ENCODE data around the gene IMMT. TPM values are rescaled to one million over a fixed set of nuclear protein-coding genes. Genes with fewer than 3 reads are reported as not detected.

IMMT gene
- total and polyA plus RNA-seq, 2 donors (not counting 3 experiments of a cell fraction or from before 2014, with no cell fraction given) = 35.6 to 112 TPM

DNA sequence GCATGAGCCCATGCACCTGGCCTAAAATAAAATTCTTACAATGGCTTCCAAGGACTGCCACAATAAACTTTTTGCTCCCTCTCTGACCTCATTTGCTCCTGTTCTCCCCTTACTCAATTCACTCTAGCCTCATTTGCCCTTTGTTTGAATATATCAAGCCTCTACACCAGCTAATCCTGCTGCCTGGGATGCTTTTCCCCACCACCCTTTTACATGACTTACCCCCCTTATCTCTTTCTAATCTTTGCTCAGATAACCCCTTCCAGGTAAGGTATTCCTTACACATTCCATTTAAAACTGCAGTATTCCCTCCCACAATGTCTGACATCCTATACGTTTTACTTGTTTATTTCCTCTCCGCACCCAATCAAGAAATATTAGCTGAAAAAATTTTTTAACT, 22.7 kb downstream of the IMMT start:
- H3K27me3 ChIP-seq (ENCODE audit: control insufficient read depth in 2 of 2, insufficient read depth in 2 of 2, low read length in 2 of 2) = no peaks in the 10 kb centered on the region
- no peaks in the 10 kb centered on the region for H3K9me3 ChIP-seq (replicated peaks; ENCODE audit: control insufficient read depth, insufficient read depth, low read length)
- intact Hi-C loops (cut with micrococcal nuclease) = loop anchor here (5.0 kb wide), 1 partner anchor 45 kb away; no protein-coding TSS in a partner anchor
- FAIRE-seq (no peak), DNase-seq (ENCODE audit: low read depth, low spot score) (no peak)
- H3K79me2 ChIP-seq (ENCODE audit: control insufficient read depth, insufficient read depth, low read length) = peaks cover 21% of the 10 kb centered on the region
- no peaks in the 10 kb centered on the region for H3K9me1 ChIP-seq (replicated peaks; ENCODE audit: control insufficient read depth, extremely low read depth, insufficient read depth, low read length)
- TF ChIP-seq MYC (IDR thresholded peaks at IDR 0.05; ENCODE audit: low read depth, low read length) (no peak), POLR2A (IDR thresholded peaks at IDR 0.05; ENCODE audit: low read depth, low read length) (no peak), EZH2 (IDR thresholded peaks at IDR 0.05; ENCODE audit: borderline replicate concordance, low read depth, low read length, severe bottlenecking) (no peak), FOS (IDR thresholded peaks at IDR 0.05; ENCODE audit: borderline replicate concordance, insufficient read depth, low read length) (no peak), JUN (IDR thresholded peaks at IDR 0.05; ENCODE audit: borderline replicate concordance, insufficient read depth, insufficient read length, low read depth) (no peak), POLR2AphosphoS5 (IDR thresholded peaks at IDR 0.05; ENCODE audit: insufficient read depth, low read depth, low read length) (no peak), GATA2 (IDR thresholded peaks at IDR 0.05; ENCODE audit: insufficient read depth, insufficient read length, low read depth, low read length) (no peak)
- TF ChIP-seq, protein P1, sequence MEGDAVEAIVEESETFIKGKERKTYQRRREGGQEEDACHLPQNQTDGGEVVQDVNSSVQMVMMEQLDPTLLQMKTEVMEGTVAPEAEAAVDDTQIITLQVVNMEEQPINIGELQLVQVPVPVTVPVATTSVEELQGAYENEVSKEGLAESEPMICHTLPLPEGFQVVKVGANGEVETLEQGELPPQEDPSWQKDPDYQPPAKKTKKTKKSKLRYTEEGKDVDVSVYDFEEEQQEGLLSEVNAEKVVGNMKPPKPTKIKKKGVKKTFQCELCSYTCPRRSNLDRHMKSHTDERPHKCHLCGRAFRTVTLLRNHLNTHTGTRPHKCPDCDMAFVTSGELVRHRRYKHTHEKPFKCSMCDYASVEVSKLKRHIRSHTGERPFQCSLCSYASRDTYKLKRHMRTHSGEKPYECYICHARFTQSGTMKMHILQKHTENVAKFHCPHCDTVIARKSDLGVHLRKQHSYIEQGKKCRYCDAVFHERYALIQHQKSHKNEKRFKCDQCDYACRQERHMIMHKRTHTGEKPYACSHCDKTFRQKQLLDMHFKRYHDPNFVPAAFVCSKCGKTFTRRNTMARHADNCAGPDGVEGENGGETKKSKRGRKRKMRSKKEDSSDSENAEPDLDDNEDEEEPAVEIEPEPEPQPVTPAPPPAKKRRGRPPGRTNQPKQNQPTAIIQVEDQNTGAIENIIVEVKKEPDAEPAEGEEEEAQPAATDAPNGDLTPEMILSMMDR (IDR thresholded peaks at IDR 0.05; ENCODE audit: extremely low read depth in 1 of 2, insufficient read depth in 1 of 2, low read depth in 1 of 2, low read length in 2 of 2) = no peak
- TF ChIP-seq, protein P2, sequence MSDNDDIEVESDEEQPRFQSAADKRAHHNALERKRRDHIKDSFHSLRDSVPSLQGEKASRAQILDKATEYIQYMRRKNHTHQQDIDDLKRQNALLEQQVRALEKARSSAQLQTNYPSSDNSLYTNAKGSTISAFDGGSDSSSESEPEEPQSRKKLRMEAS (IDR thresholded peaks at IDR 0.05; ENCODE audit: insufficient read depth, insufficient read length) = no peak
- peaks cover 2 to 11% of the 10 kb centered on the region in 2 experiments for H3K36me3 ChIP-seq (ENCODE audit: control insufficient read depth in 2 of 2, extremely low read depth in 1 of 2, insufficient read depth in 2 of 2, low read length in 2 of 2)
- H3K4me3 ChIP-seq (replicated peaks in 1 of 3; ENCODE audit: insufficient read depth in 1 of 3, low read depth in 1 of 3, low read length in 3 of 3) = no peak overlapping the region
- CTCF ChIA-PET = no interaction called here
- POLR2A ChIA-PET = no interaction called here
- dilution Hi-C loops (cut with MboI; ENCODE audit: extremely low pct_ligation_motif_present, low sequenced_read_pairs) = no loop called here
- no peaks in the 10 kb centered on the region for H3K4me1 ChIP-seq (ENCODE audit: control insufficient read depth, extremely low read depth, insufficient read depth, low read length)
- H3K9ac ChIP-seq (replicated peaks; ENCODE audit: extremely low read depth, insufficient read depth, low read length) = no peak overlapping the region
- peaks cover 2% of the 10 kb centered on the region for H4K20me1 ChIP-seq (replicated peaks; ENCODE audit: control insufficient read depth, extremely low read depth, insufficient read depth, low read length)
- H3K27ac ChIP-seq (ENCODE audit: insufficient read depth, low read depth, low read length) = no peak overlapping the region
- no peak overlapping the region for H2AFZ ChIP-seq (ENCODE audit: low read depth, low read length)
- no TSS peak for BruUV-seq (replicated peaks)
- no peak overlapping the region for H3K4me2 ChIP-seq (ENCODE audit: insufficient read depth, low read length)

All from endothelial cell of umbilical vein (primary cell).